Endothelial cell of umbilical vein (primary cell): ENCODE results near the gene MAP3K21. TPM values are rescaled to one million over a fixed set of nuclear protein-coding genes. Genes with fewer than 3 reads are reported as not detected.

ENCODE experiments used
- BruUV-seq: library from RNA; stranded (reverse); fragments of 400-500 nt; replicated peaks from 2 replicates; lab custom pipeline; 2021; lab: Mats Ljungman, UMichigan
- CTCF ChIA-PET: fragments of 300-600, 350-600 bp; sonication (Branson Sonifier 250); formaldehyde crosslinking; loops from one replicate; lab custom pipeline; 2021; ENCODE audit warnings: antibody characterized with exemption, inconsistent platforms; lab: Charles Lee
- POLR2A ChIA-PET: fragments of 300-600, 350-600 bp; sonication (Branson Sonifier 250); formaldehyde crosslinking; loops from one replicate; lab custom pipeline; 2021; ENCODE audit warnings: antibody characterized with exemption, inconsistent platforms; lab: Charles Lee
- DNase-seq: peaks from one replicate; pipeline ENCODE4 v3.0.0-alpha.2; 2011; ENCODE audit warnings: low read depth, low spot score
- FAIRE-seq: peaks from 2 replicates; lab custom pipeline; 2011; peaks lifted over from hg19 to GRCh38; lab: Jason Lieb, UNC
- H2AFZ ChIP-seq: 2 replicates; pipeline ENCODE4 v1.6.0; 2012; ENCODE audit warnings: low read depth, low read length, control low read depth, inconsistent platforms
- H3K27ac ChIP-seq: 2 replicates; pipeline ENCODE4 v1.5.1; 2011; ENCODE audit warnings: low read depth, mild to moderate bottlenecking, control low read depth, low read length, moderate library complexity; ENCODE audit not compliant: insufficient read depth
- H3K27me3 ChIP-seq, 2 experiments: 2 replicates each; pipeline versions ENCODE4 v1.6.0 to v1.6.1; 2011; ENCODE audit warnings: low read length in 2 of 2, mixed read lengths in 1 of 2; ENCODE audit not compliant: control insufficient read depth in 2 of 2, insufficient read depth in 2 of 2
- H3K36me3 ChIP-seq, 2 experiments: 2 replicates in 1 of 2; 3 replicates in 1 of 2; pipeline ENCODE4 v1.5.1; 2011; ENCODE audit warnings: low read length in 2 of 2, mild to moderate bottlenecking in 1 of 2, moderate library complexity in 1 of 2; ENCODE audit not compliant: control insufficient read depth in 2 of 2, insufficient read depth in 2 of 2; ENCODE audit errors: extremely low read depth in 1 of 2
- H3K4me1 ChIP-seq: 3 replicates; pipeline ENCODE4 v1.5.1; 2011; ENCODE audit warnings: mild to moderate bottlenecking, low read length; ENCODE audit not compliant: control insufficient read depth, insufficient read depth; ENCODE audit errors: extremely low read depth
- H3K4me2 ChIP-seq: 2 replicates; pipeline ENCODE4 v1.6.1; 2011; ENCODE audit warnings: low read length, control low read depth, mixed read lengths; ENCODE audit not compliant: insufficient read depth
- H3K4me3 ChIP-seq, 3 experiments: fragments of 200-600 bp in 1 of 3; sonication (generic), shearing (Covaris generic) in 1 of 3; replicated peaks in 1 of 3; 2 replicates each; pipeline ENCODE4 v1.5.1; 2011 to 2016; ENCODE audit warnings: control low read depth in 3 of 3, low read length in 3 of 3, mild to moderate bottlenecking in 2 of 3, inconsistent platforms in 1 of 3, low read depth in 1 of 3, moderate library complexity in 1 of 3; ENCODE audit not compliant: insufficient read depth in 1 of 3
- H3K79me2 ChIP-seq: 2 replicates; pipeline ENCODE4 v1.6.0; 2012; ENCODE audit warnings: low read length, inconsistent platforms; ENCODE audit not compliant: control insufficient read depth, insufficient read depth
- H3K9ac ChIP-seq: replicated peaks from 2 replicates; pipeline ENCODE3; 2011; ENCODE audit warnings: low read length, control low read depth; ENCODE audit not compliant: insufficient read depth; ENCODE audit errors: extremely low read depth
- H3K9me1 ChIP-seq: replicated peaks from 3 replicates; pipeline ENCODE4 v1.6.0; 2011; ENCODE audit warnings: mild to moderate bottlenecking, low read length; ENCODE audit not compliant: control insufficient read depth, insufficient read depth; ENCODE audit errors: extremely low read depth
- H3K9me3 ChIP-seq: replicated peaks from 2 replicates; pipeline ENCODE4 v1.5.1; 2012; ENCODE audit warnings: low read length, inconsistent platforms; ENCODE audit not compliant: control insufficient read depth, insufficient read depth
- H4K20me1 ChIP-seq: replicated peaks from 2 replicates; pipeline ENCODE3; 2011; ENCODE audit warnings: mild to moderate bottlenecking, low read length; ENCODE audit not compliant: control insufficient read depth, insufficient read depth; ENCODE audit errors: extremely low read depth
- CTCF ChIP-seq, 2 donors: IDR thresholded peaks; 1 replicate in 1 of 2; 2 replicates in 1 of 2; pipeline ENCODE4 v1.5.1; 2011; ENCODE audit warnings: low read length in 2 of 2, mild to moderate bottlenecking in 2 of 2, moderate library complexity in 2 of 2, control low read depth in 1 of 2, inconsistent platforms in 1 of 2, low read depth in 1 of 2; ENCODE audit not compliant: insufficient read depth in 1 of 2; ENCODE audit errors: extremely low read depth in 1 of 2
- EZH2 ChIP-seq: IDR thresholded peaks from 2 replicates; pipeline ENCODE4 v1.6.1; 2012; ENCODE audit warnings: borderline replicate concordance, low read depth, mild to moderate bottlenecking, moderate library complexity, low read length, inconsistent platforms; ENCODE audit not compliant: severe bottlenecking
- FOS ChIP-seq: IDR thresholded peaks from 2 replicates; pipeline ENCODE4 v1.6.1; 2011; ENCODE audit warnings: mild to moderate bottlenecking, low read length, moderate library complexity, borderline replicate concordance; ENCODE audit not compliant: insufficient read depth
- GATA2 ChIP-seq: IDR thresholded peaks from 2 replicates; pipeline ENCODE4 v1.7.0; 2011; ENCODE audit warnings: low read depth, mild to moderate bottlenecking, moderate library complexity, mixed read lengths, low read length; ENCODE audit not compliant: insufficient read length, insufficient read depth
- MAX ChIP-seq: IDR thresholded peaks from 2 replicates; pipeline ENCODE4 v1.6.1; 2011; ENCODE audit not compliant: insufficient read depth, insufficient read length
- MYC ChIP-seq: IDR thresholded peaks from one replicate; pipeline ENCODE4 v1.6.1; 2011; ENCODE audit warnings: mild to moderate bottlenecking, low read depth, low read length
- POLR2AphosphoS5 ChIP-seq: IDR thresholded peaks from 2 replicates; pipeline ENCODE4 v1.6.1; 2012; ENCODE audit warnings: low read depth, mild to moderate bottlenecking, control low read depth, low read length, moderate library complexity; ENCODE audit not compliant: insufficient read depth
- dilution Hi-C: fragments of 300-500 bp; cut with MboI; formaldehyde crosslinking; loops from one replicate; pipeline ENCODE4 v1.15.0; 2019; ENCODE audit warnings: low sequenced_read_pairs; ENCODE audit not compliant: extremely low pct_ligation_motif_present
- intact Hi-C: fragments of 100-400 bp; cut with micrococcal nuclease; formaldehyde crosslinking; loops from one replicate; pipeline ENCODE4 v1.10.0; 2022
- polyA plus RNA-seq, 4 experiments: library from polyadenylated mRNA; depleted of rRNA in 3 of 4; stranded (reverse) in 3 of 4; unstranded in 1 of 4; fragments of >200 nt; gene quantifications; 2 replicates each; pipeline versions ENCODE4 v1.2.1 to v1.2.3, GENCODE V29; 2011 to 2012; ENCODE audit warnings: missing spikeins in 1 of 4
- total RNA-seq: library from RNA; stranded (reverse); gene quantifications from 2 replicates; pipeline ENCODE4 v1.2.3, GENCODE V29; 2021

MAP3K21 gene
- total and polyA plus RNA-seq, 2 donors (not counting 3 experiments of a cell fraction or from before 2014, with no cell fraction given), result 0.65 to 0.95 TPM

GRCh38 chr1:233424779-233425178, 97.3 kb downstream of the MAP3K21 start:
- FAIRE-seq (no peak), DNase-seq (no peak)
- Histone ChIP-seq H3K4me1 (no peaks in the 10 kb centered on the region), H3K27ac (no peak overlapping the region), H4K20me1 (no peaks in the 10 kb centered on the region), H3K4me2 (no peak overlapping the region), H3K27me3 (no peaks in the 10 kb centered on the region), H3K79me2 (no peaks in the 10 kb centered on the region), H3K36me3 (no peaks in the 10 kb centered on the region), H3K9me1 (no peaks in the 10 kb centered on the region), H2AFZ (no peak overlapping the region), H3K4me3 (no peak overlapping the region), H3K9ac (no peak overlapping the region), H3K9me3 (no peaks in the 10 kb centered on the region)
- POLR2A ChIA-PET, result no interaction called here
- dilution Hi-C loops, result no loop called here
- no TSS peak for BruUV-seq
- TF ChIP-seq POLR2AphosphoS5, result no peak
- no peak for TF ChIP-seq MYC
- no peak for TF ChIP-seq FOS
- TF ChIP-seq EZH2, result no peak
- no peak for TF ChIP-seq GATA2
- TF ChIP-seq MAX, result no peak
- TF ChIP-seq CTCF (IDR thresholded peaks at IDR 0.05; ENCODE audit: extremely low read depth in 1 of 2, insufficient read depth in 1 of 2, low read depth in 1 of 2, low read length in 2 of 2), result no peak
- CTCF ChIA-PET, result interaction anchor here (1.0 to 1.2 kb wide), 2 partner anchors 15 to 17 kb away, joined by 3 read pairs; no protein-coding TSS in a partner anchor
- intact Hi-C loops, result no loop called here
